Activated B cell treated with CpG ODN at 0.5 μM for 24 hours (primary cell): ENCODE results near the gene SLC9A3. TPM values are rescaled to one million over a fixed set of nuclear protein-coding genes. Genes with fewer than 3 reads are reported as not detected.

Experiments
- ATAC-seq: fragments of 200-7000 bp; cut with Tn5 transposase; one replicate; pipeline ENCODE4 v1.10.0; 2021; ENCODE audit warnings: low read depth, mild to moderate bottlenecking, moderate library complexity
- CTCF ChIA-PET: fragments of 350-600 bp; sonication (Branson Sonifier 250); formaldehyde crosslinking; loops from one replicate; lab custom pipeline; 2021; ENCODE audit warnings: antibody characterized with exemption; lab: Charles Lee
- POLR2A ChIA-PET: fragments of 350-600 bp; sonication (Branson Sonifier 250); formaldehyde crosslinking; loops from one replicate; lab custom pipeline; 2021; ENCODE audit warnings: antibody characterized with exemption; lab: Charles Lee
- DNase-seq: peaks from one replicate; pipeline ENCODE4 v3.0.0; 2022
- H3K27ac Mint-ChIP-seq: one replicate; pipeline ENCODE4 v1.8.0; 2020; ENCODE audit warnings: mixed read lengths
- H3K27me3 Mint-ChIP-seq: one replicate; pipeline ENCODE4 v1.8.0; 2021; ENCODE audit warnings: mixed read lengths
- H3K36me3 Mint-ChIP-seq: one replicate; pipeline ENCODE4 v1.8.0; 2021; ENCODE audit warnings: low read depth, mixed read lengths
- H3K4me1 Mint-ChIP-seq: one replicate; pipeline ENCODE4 v1.8.0; 2021; ENCODE audit warnings: mixed read lengths
- H3K4me3 Mint-ChIP-seq: one replicate; pipeline ENCODE4 v1.8.0; 2020; ENCODE audit warnings: mild to moderate bottlenecking, mixed read lengths
- H3K9me3 Mint-ChIP-seq: one replicate; pipeline ENCODE4 v1.8.0; 2020; ENCODE audit warnings: mixed read lengths
- CTCF ChIP-seq: fragments of 200-600 bp; IDR thresholded peaks from one replicate; pipeline ENCODE4 v1.8.0; 2022; ENCODE audit warnings: antibody characterized with exemption, mild to moderate bottlenecking
- intact Hi-C: fragments of 100-400 bp; cut with micrococcal nuclease; formaldehyde crosslinking; loops from one replicate; pipeline ENCODE4 v1.15.1; 2024
- total RNA-seq: library from RNA; stranded (reverse); gene quantifications from 2 replicates; pipeline ENCODE4 v1.2.3, GENCODE V29; 2022

The SLC9A3 gene
- total RNA-seq, 1 donor from 2014 or later = 0.20 TPM

- TF ChIP-seq CTCF = no peak
- Mint-ChIP-seq H3K27me3 (peaks cover 23% of the 10 kb centered on the region), H3K9me3 (no peaks in the 10 kb centered on the region), H3K4me3 (no peak overlapping the region), H3K36me3 (no peaks in the 10 kb centered on the region), H3K4me1 (peaks cover 36% of the 10 kb centered on the region), H3K27ac (peak overlapping the region; percentile 41)
- intact Hi-C loops = loop anchor here (1.0 to 5.0 kb wide), 5 partner anchors 15 to 1257 kb away; partner anchors contain the start of genes CEP72 and NDUFS6
- ChIA-PET POLR2A (interaction anchor here (1.0 to 2.4 kb wide), 2 partner anchors 15 to 274 kb away, joined by 9 to 11 read pairs; partner anchors contain the start of gene PDCD6), CTCF (interaction anchor here (1.5 kb wide), 1 partner anchor 98 kb away, joined by 4 read pairs; no protein-coding TSS in a partner anchor)
- DNase-seq = no peak
- ATAC-seq = no peak
Measured at GRCh38 chr5:544675-545355, 20.6 kb upstream of the SLC9A3 start.

GRCh38 chr5:543755-544674 is 19.8 kb upstream of the SLC9A3 start:
- ChIA-PET CTCF (interaction anchor here (1.5 kb wide), 1 partner anchor 98 kb away, joined by 4 read pairs; no protein-coding TSS in a partner anchor), POLR2A (interaction anchor here (0.6 to 2.4 kb wide), 4 partner anchors 14 to 584 kb away, joined by 3 to 11 read pairs (median 6); partner anchors contain the start of gene PDCD6)
- TF ChIP-seq CTCF = no peak
- intact Hi-C loops = loop anchor here (1.0 to 5.0 kb wide), 5 partner anchors 14 to 1258 kb away; partner anchors contain the start of genes CEP72 and NDUFS6
- ATAC-seq (peak; percentile 96), DNase-seq (peak; percentile 64)
- peaks cover 36% of the 10 kb centered on the region for H3K4me1 Mint-ChIP-seq
- H3K27me3 Mint-ChIP-seq = peaks cover 19% of the 10 kb centered on the region
- no peaks in the 10 kb centered on the region for H3K9me3 Mint-ChIP-seq
- no peaks in the 10 kb centered on the region for H3K36me3 Mint-ChIP-seq
- H3K27ac Mint-ChIP-seq = peak overlapping the region; percentile 85
- H3K4me3 Mint-ChIP-seq = peak overlapping the region; percentile 65

- intact Hi-C loops = loop anchor here (5.0 kb wide), 2 partner anchors 96 to 1259 kb away; partner anchors contain the start of gene NDUFS6
- H3K36me3 Mint-ChIP-seq = no peaks in the 10 kb centered on the region
- H3K27ac Mint-ChIP-seq = no peak overlapping the region
- ChIA-PET POLR2A (interaction anchor here (0.6 to 2.4 kb wide), 3 partner anchors 14 to 585 kb away, joined by 3 to 11 read pairs (median 4); no protein-coding TSS in a partner anchor), CTCF (interaction anchor here (1.5 kb wide), 1 partner anchor 97 kb away, joined by 4 read pairs; no protein-coding TSS in a partner anchor)
- ATAC-seq = no peak
- no peak for TF ChIP-seq CTCF
- peaks cover 36% of the 10 kb centered on the region for H3K4me1 Mint-ChIP-seq
- H3K4me3 Mint-ChIP-seq = peak overlapping the region; percentile 65
- no peak for DNase-seq
- H3K9me3 Mint-ChIP-seq = no peaks in the 10 kb centered on the region
- peaks cover 22% of the 10 kb centered on the region for H3K27me3 Mint-ChIP-seq
Measured at GRCh38 chr5:543351-543750, 19.1 kb upstream of the SLC9A3 start.

- Mint-ChIP-seq H3K27ac (no peak overlapping the region), H3K4me3 (no peak overlapping the region), H3K27me3 (peaks cover 19% of the 10 kb centered on the region), H3K4me1 (peaks cover 29% of the 10 kb centered on the region), H3K9me3 (no peaks in the 10 kb centered on the region), H3K36me3 (no peaks in the 10 kb centered on the region)
- ATAC-seq (no peak), DNase-seq (no peak)
- no peak for TF ChIP-seq CTCF
- ChIA-PET CTCF (interaction anchor here (1.5 kb wide), 1 partner anchor 96 kb away, joined by 4 read pairs; no protein-coding TSS in a partner anchor), POLR2A (interaction anchor here (2.4 kb wide), 1 partner anchor 13 kb away, joined by 11 read pairs; no protein-coding TSS in a partner anchor)
- intact Hi-C loops = loop anchor here (5.0 kb wide), 2 partner anchors 95 to 1260 kb away; partner anchors contain the start of gene NDUFS6
Measured at GRCh38 chr5:542319-543311, 18.4 kb upstream of the SLC9A3 start.
